ENCODE measurements around the gene SLC25A24. TPM values are rescaled to one million over a fixed set of nuclear protein-coding genes. Genes with fewer than 3 reads are reported as not detected.
"Not testable (repeated sequence)": the region's sequence is repeated elsewhere in the genome, so short reads cannot be mapped to it uniquely, and the experiment has no call there.

Gene SLC25A24
- total RNA-seq, 1 experiment from 2014 or later, result 35.4 TPM

- BruUV-seq (replicated peaks); DNase-seq (ENCODE audit: low spot score); H3K36me3 ChIP-seq (ENCODE audit: insufficient read depth, low read length, poor library complexity, severe bottlenecking); H3K4me3 ChIP-seq (ENCODE audit: low read depth, low read length, poor library complexity, severe bottlenecking); CTCF ChIA-PET; intact Hi-C loops (cut with micrococcal nuclease; ENCODE audit: unreplicated experiment); H3K4me1 ChIP-seq (ENCODE audit: insufficient read depth, low read length, poor library complexity, severe bottlenecking); H3K9me3 ChIP-seq (ENCODE audit: low read depth, low read length, poor library complexity, severe bottlenecking); POLR2A ChIA-PET (ENCODE audit: low non-redundant PET); H3K27me3 ChIP-seq (replicated peaks; ENCODE audit: insufficient read depth, low read depth, low read length, poor library complexity); H3K27ac ChIP-seq (ENCODE audit: low read depth, low read length, poor library complexity, severe bottlenecking): not testable (repeated sequence)
Observed at GRCh38 chr1:108227772-108228171, 27.6 kb upstream of the SLC25A24 start.

GRCh38 chr1:108226855-108227254, 26.7 kb upstream of the SLC25A24 start:
- H3K27me3 ChIP-seq (replicated peaks; ENCODE audit: insufficient read depth, low read depth, low read length, poor library complexity); H3K4me1 ChIP-seq (ENCODE audit: insufficient read depth, low read length, poor library complexity, severe bottlenecking); POLR2A ChIA-PET (ENCODE audit: low non-redundant PET); BruUV-seq (replicated peaks); DNase-seq (ENCODE audit: low spot score); H3K4me3 ChIP-seq (ENCODE audit: low read depth, low read length, poor library complexity, severe bottlenecking); H3K36me3 ChIP-seq (ENCODE audit: insufficient read depth, low read length, poor library complexity, severe bottlenecking); H3K27ac ChIP-seq (ENCODE audit: low read depth, low read length, poor library complexity, severe bottlenecking); H3K9me3 ChIP-seq (ENCODE audit: low read depth, low read length, poor library complexity, severe bottlenecking); intact Hi-C loops (cut with micrococcal nuclease; ENCODE audit: unreplicated experiment); CTCF ChIA-PET: not testable (repeated sequence)

GRCh38 chr1:108223226-108223625, 23.1 kb upstream of the SLC25A24 start:
- H3K27me3 ChIP-seq (replicated peaks; ENCODE audit: insufficient read depth, low read depth, low read length, poor library complexity); H3K9me3 ChIP-seq (ENCODE audit: low read depth, low read length, poor library complexity, severe bottlenecking); CTCF ChIA-PET; H3K27ac ChIP-seq (ENCODE audit: low read depth, low read length, poor library complexity, severe bottlenecking); DNase-seq (ENCODE audit: low spot score); intact Hi-C loops (cut with micrococcal nuclease; ENCODE audit: unreplicated experiment); H3K4me1 ChIP-seq (ENCODE audit: insufficient read depth, low read length, poor library complexity, severe bottlenecking); BruUV-seq (replicated peaks); H3K4me3 ChIP-seq (ENCODE audit: low read depth, low read length, poor library complexity, severe bottlenecking); H3K36me3 ChIP-seq (ENCODE audit: insufficient read depth, low read length, poor library complexity, severe bottlenecking); POLR2A ChIA-PET (ENCODE audit: low non-redundant PET): not testable (repeated sequence)

- H3K36me3 ChIP-seq (ENCODE audit: insufficient read depth, low read length, poor library complexity, severe bottlenecking); BruUV-seq (replicated peaks); DNase-seq (ENCODE audit: low spot score); CTCF ChIA-PET; H3K27me3 ChIP-seq (replicated peaks; ENCODE audit: insufficient read depth, low read depth, low read length, poor library complexity); H3K27ac ChIP-seq (ENCODE audit: low read depth, low read length, poor library complexity, severe bottlenecking); POLR2A ChIA-PET (ENCODE audit: low non-redundant PET); H3K4me3 ChIP-seq (ENCODE audit: low read depth, low read length, poor library complexity, severe bottlenecking); H3K4me1 ChIP-seq (ENCODE audit: insufficient read depth, low read length, poor library complexity, severe bottlenecking); H3K9me3 ChIP-seq (ENCODE audit: low read depth, low read length, poor library complexity, severe bottlenecking); intact Hi-C loops (cut with micrococcal nuclease; ENCODE audit: unreplicated experiment): not testable (repeated sequence)
Observed at GRCh38 chr1:108217515-108218174, 17.5 kb upstream of the SLC25A24 start.

- DNase-seq (ENCODE audit: low spot score); H3K36me3 ChIP-seq (ENCODE audit: insufficient read depth, low read length, poor library complexity, severe bottlenecking); H3K4me1 ChIP-seq (ENCODE audit: insufficient read depth, low read length, poor library complexity, severe bottlenecking); POLR2A ChIA-PET (ENCODE audit: low non-redundant PET); H3K4me3 ChIP-seq (ENCODE audit: low read depth, low read length, poor library complexity, severe bottlenecking); intact Hi-C loops (cut with micrococcal nuclease; ENCODE audit: unreplicated experiment); H3K27me3 ChIP-seq (replicated peaks; ENCODE audit: insufficient read depth, low read depth, low read length, poor library complexity); CTCF ChIA-PET; BruUV-seq (replicated peaks); H3K27ac ChIP-seq (ENCODE audit: low read depth, low read length, poor library complexity, severe bottlenecking); H3K9me3 ChIP-seq (ENCODE audit: low read depth, low read length, poor library complexity, severe bottlenecking): not testable (repeated sequence)
Observed at GRCh38 chr1:108217007-108217406, 16.9 kb upstream of the SLC25A24 start.

GRCh38 chr1:108216028-108216890, 16.1 kb upstream of the SLC25A24 start:
- H3K4me3 ChIP-seq (ENCODE audit: low read depth, low read length, poor library complexity, severe bottlenecking); CTCF ChIA-PET; POLR2A ChIA-PET (ENCODE audit: low non-redundant PET); BruUV-seq (replicated peaks); H3K27me3 ChIP-seq (replicated peaks; ENCODE audit: insufficient read depth, low read depth, low read length, poor library complexity); intact Hi-C loops (cut with micrococcal nuclease; ENCODE audit: unreplicated experiment); H3K9me3 ChIP-seq (ENCODE audit: low read depth, low read length, poor library complexity, severe bottlenecking); H3K4me1 ChIP-seq (ENCODE audit: insufficient read depth, low read length, poor library complexity, severe bottlenecking); H3K36me3 ChIP-seq (ENCODE audit: insufficient read depth, low read length, poor library complexity, severe bottlenecking); H3K27ac ChIP-seq (ENCODE audit: low read depth, low read length, poor library complexity, severe bottlenecking); DNase-seq (ENCODE audit: low spot score): not testable (repeated sequence)
